ENCODE results near the gene WFDC2.

- TF ChIP-seq EZH2phosphoT487 (IDR thresholded peaks at IDR 0.05; ENCODE audit: low read length) = no peak
- TF ChIP-seq EZH2 (optimal IDR thresholded peaks at IDR 0.05; ENCODE audit: low read depth, low read length) = no peak
Observed at GRCh38 chr20:45420125-45420524, 49.4 kb upstream of the WFDC2 start.

Data from MM.1S (cell line).